HG03159 (cell line): ENCODE results near the gene DHRSX.
"Not testable (repeated sequence)": the region's sequence is repeated elsewhere in the genome, so short reads cannot be mapped to it uniquely, and the experiment has no call there.

Experiments
- ATAC-seq: cut with Tn5 transposase; IDR thresholded peaks from one replicate; pipeline ENCODE4 v1.9.1; 2021; ENCODE audit warnings: mild to moderate bottlenecking, moderate library complexity; ENCODE audit not compliant: unreplicated experiment

The DHRSX gene

GRCh38 chrX:2406891-2407518, 93.8 kb downstream of the DHRSX start:
- no peak for ATAC-seq

GRCh38 chrX:2404776-2405175, 96.0 kb downstream of the DHRSX start:
- ATAC-seq = no peak

GRCh38 chrX:2402361-2402690, 98.5 kb downstream of the DHRSX start:
- ATAC-seq = no peak

GRCh38 chrX:2401590-2402360, 99.0 kb downstream of the DHRSX start:
- ATAC-seq = no peak

- no peak for ATAC-seq
Measured at GRCh38 chrX:2401201-2401589, 99.6 kb downstream of the DHRSX start.

- no peak for ATAC-seq
Measured at GRCh38 chrX:2398064-2398656, 102.6 kb downstream of the DHRSX start.

GRCh38 chrX:2397229-2398063, 103.3 kb downstream of the DHRSX start:
- ATAC-seq = no peak

GRCh38 chrX:2395261-2395992, 105.3 kb downstream of the DHRSX start:
- ATAC-seq = no peak

GRCh38 chrX:2391869-2392606, 108.7 kb downstream of the DHRSX start:
- no peak for ATAC-seq

- ATAC-seq = no peak
Measured at GRCh38 chrX:2390754-2391153, 110.0 kb downstream of the DHRSX start.

GRCh38 chrX:2389731-2390130, 111.0 kb downstream of the DHRSX start:
- ATAC-seq = not testable (repeated sequence)

GRCh38 chrX:2389324-2389723, 111.5 kb downstream of the DHRSX start:
- no peak for ATAC-seq

- ATAC-seq = no peak
Measured at GRCh38 chrX:2388669-2389068, 112.1 kb downstream of the DHRSX start.

GRCh38 chrX:2387614-2388239, 113.0 kb downstream of the DHRSX start:
- ATAC-seq = no peak

- no peak for ATAC-seq
Measured at GRCh38 chrX:2385224-2385623, 115.6 kb downstream of the DHRSX start.

- ATAC-seq = no peak
Measured at GRCh38 chrX:2384486-2384885, 116.3 kb downstream of the DHRSX start.

GRCh38 chrX:2383735-2384134, 117.0 kb downstream of the DHRSX start:
- ATAC-seq = no peak

- ATAC-seq = no peak
Measured at GRCh38 chrX:2383144-2383543, 117.6 kb downstream of the DHRSX start.

- not testable (repeated sequence) for ATAC-seq
Measured at GRCh38 chrX:2382433-2383048, 118.2 kb downstream of the DHRSX start.
